ENCODE data around the gene FOXI2. TPM values are rescaled to one million over a fixed set of nuclear protein-coding genes. Genes with fewer than 3 reads are reported as not detected.

FOXI2 gene
- total RNA-seq, 1 donor from 2014 or later = not detected

DNA sequence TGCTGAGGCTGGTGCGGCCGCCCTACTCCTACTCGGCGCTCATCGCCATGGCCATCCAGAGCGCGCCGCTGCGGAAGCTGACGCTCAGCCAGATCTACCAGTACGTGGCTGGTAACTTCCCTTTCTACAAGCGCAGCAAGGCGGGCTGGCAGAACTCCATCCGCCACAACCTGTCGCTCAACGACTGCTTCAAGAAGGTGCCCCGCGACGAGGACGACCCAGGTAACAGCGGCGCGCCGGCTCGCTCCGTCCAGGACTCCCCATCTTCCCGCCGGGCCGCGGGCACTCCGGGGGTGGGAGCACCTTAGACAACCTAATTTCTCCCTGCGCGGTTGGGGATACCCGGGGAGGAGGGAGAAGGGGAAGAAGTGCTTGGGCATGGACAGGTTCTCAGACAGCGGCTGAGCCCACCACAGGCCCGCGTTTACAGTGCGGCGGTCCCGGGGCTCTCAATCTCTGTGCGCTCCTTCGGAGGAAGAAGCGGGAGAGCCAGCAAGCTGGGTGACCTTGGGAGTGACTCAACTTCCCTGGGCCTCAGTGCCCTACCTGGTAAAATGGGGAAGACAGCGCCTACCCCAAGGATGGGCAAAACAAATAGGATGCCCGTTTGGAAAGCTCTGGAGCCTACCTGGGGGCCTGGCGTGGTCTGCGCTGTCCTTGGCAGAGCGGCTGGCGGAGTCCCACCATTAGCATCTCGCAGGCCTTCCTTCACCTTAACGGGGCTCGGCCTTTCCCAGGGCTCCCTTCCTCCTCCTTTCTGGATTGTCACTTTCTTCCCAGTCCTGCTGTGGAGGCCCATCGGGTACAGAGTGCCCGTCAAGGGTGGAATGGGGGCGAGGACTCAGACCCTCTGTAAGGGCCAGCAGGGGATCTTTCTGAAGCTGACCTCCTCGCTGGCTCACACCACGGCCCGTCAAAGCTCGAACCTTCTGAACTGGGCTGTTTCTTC is 852 bp downstream of the FOXI2 start:
- peaks cover 60% of the 10 kb centered on the region for H3K27me3 ChIP-seq
- no peak for ATAC-seq
- H3K36me3 ChIP-seq = no peaks in the 10 kb centered on the region
- intact Hi-C loops (cut with DNase I) = no loop called here
- H3K27ac ChIP-seq = no peak overlapping the region
- H3K4me1 ChIP-seq = no peaks in the 10 kb centered on the region
- no peak overlapping the region for H3K4me3 ChIP-seq
- no peaks in the 10 kb centered on the region for H3K9me3 ChIP-seq
- DNase-seq = no peak
- no peak for TF ChIP-seq CTCF (IDR thresholded peaks at IDR 0.05)

GRCh38 chr10:127738512-127739424 is 1.8 kb downstream of the FOXI2 start:
- intact Hi-C loops (cut with DNase I) = no loop called here
- ATAC-seq (no peak), DNase-seq (no peak)
- TF ChIP-seq CTCF (IDR thresholded peaks at IDR 0.05) = no peak
- Histone ChIP-seq H3K9me3 (no peaks in the 10 kb centered on the region), H3K4me1 (no peaks in the 10 kb centered on the region), H3K27me3 (peaks cover 51% of the 10 kb centered on the region), H3K36me3 (no peaks in the 10 kb centered on the region), H3K27ac (no peak overlapping the region), H3K4me3 (no peak overlapping the region)

DNA sequence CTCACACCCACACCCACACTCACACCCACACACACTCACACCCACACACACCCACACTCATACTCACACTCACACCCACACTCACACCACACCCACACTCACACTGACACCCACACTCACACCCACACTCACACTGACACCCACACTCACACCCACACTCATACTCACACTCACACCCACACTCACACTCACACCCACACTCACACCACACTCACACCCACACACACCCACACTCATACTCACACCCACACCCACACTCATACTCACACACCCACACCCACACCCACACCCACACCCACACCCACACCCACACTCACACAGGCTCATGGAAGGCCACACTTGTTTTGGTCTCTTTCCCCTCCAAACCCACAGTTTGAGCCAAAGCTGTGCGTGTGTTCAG is 2.9 kb downstream of the FOXI2 start:
- ATAC-seq = no peak
- no peak overlapping the region for H3K27ac ChIP-seq
- intact Hi-C loops (cut with DNase I) = no loop called here

GRCh38 chr10:127740596-127740995 is 3.6 kb downstream of the FOXI2 start:
- no peaks in the 10 kb centered on the region for H3K4me1 ChIP-seq
- ATAC-seq = no peak
- peaks cover 39% of the 10 kb centered on the region for H3K27me3 ChIP-seq
- intact Hi-C loops (cut with DNase I) = no loop called here
- H3K36me3 ChIP-seq = no peaks in the 10 kb centered on the region
- H3K9me3 ChIP-seq = no peaks in the 10 kb centered on the region
- DNase-seq = no peak
- TF ChIP-seq CTCF (IDR thresholded peaks at IDR 0.05) = no peak
- no peak overlapping the region for H3K27ac ChIP-seq
- no peak overlapping the region for H3K4me3 ChIP-seq

More for the DNA sequence above, 2.9 kb downstream of the FOXI2 start:
- H3K4me3 ChIP-seq = no peak overlapping the region
- TF ChIP-seq CTCF (IDR thresholded peaks at IDR 0.05) = no peak
- no peaks in the 10 kb centered on the region for H3K36me3 ChIP-seq
- no peak for DNase-seq
- no peaks in the 10 kb centered on the region for H3K4me1 ChIP-seq
- H3K27me3 ChIP-seq = peaks cover 46% of the 10 kb centered on the region
- no peaks in the 10 kb centered on the region for H3K9me3 ChIP-seq

DNA sequence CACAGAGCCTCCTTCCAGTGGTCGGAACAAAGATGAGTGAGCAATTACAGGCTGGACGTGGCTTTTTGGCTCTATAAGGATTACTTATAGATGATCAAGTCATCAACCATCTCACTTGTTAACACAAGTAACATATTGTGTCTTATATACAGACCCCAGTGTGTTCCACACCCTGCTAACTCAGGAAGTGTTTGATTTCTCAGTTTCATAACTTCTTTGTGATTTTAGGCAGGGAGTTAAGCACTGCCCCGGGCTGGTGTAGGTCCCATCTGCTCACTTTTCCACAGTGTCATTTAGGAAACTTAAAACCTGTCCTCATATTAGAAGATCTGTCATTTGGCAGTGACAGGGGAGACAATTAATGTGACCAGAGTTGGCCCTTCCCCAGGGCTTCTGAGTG is 6.2 kb downstream of the FOXI2 start:
- no peak for DNase-seq
- peaks cover 13% of the 10 kb centered on the region for H3K27me3 ChIP-seq
- intact Hi-C loops (cut with DNase I) = no loop called here
- H3K27ac ChIP-seq = no peak overlapping the region
- H3K4me3 ChIP-seq = no peak overlapping the region
- H3K4me1 ChIP-seq = no peaks in the 10 kb centered on the region
- ATAC-seq = no peak
- no peaks in the 10 kb centered on the region for H3K36me3 ChIP-seq
- no peaks in the 10 kb centered on the region for H3K9me3 ChIP-seq
- no peak for TF ChIP-seq CTCF (IDR thresholded peaks at IDR 0.05)
